ENCODE measurements around the gene UCK2.

UCK2 gene

DNA sequence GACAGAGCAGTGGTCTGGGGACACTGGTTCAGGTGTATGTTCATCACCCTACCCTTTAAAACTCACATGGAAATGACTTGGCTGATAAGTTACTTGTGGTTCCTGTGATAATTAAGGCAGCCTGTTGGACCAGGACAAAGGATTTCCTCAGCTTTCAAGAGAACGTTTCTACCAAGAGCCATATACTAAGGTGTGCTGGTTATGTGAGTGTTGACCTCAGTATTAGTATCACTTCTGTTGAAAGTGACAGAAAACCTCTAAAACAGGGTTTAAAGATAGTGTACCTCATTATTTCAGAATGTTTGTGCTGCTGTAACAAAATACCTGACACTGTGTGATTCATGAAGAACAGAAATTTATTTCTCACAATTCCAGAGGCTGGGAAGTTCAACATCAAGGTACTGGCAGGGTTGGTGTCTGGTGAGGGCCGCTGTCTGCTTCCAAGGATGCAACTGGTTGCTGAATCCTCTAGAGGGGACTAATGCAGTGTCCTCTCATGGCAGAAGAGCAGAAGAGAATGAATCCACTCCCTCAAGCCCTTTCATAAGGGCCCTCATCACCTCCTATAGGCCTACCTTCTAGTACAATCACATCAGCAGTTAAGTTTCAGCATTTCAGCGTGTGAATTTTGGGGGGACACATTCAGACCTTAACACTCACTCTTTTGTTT is 54.9 kb downstream of the UCK2 start:
- DNase-seq (ENCODE audit: extremely low read depth, low read depth), result no peak
- TF ChIP-seq, protein P1, sequence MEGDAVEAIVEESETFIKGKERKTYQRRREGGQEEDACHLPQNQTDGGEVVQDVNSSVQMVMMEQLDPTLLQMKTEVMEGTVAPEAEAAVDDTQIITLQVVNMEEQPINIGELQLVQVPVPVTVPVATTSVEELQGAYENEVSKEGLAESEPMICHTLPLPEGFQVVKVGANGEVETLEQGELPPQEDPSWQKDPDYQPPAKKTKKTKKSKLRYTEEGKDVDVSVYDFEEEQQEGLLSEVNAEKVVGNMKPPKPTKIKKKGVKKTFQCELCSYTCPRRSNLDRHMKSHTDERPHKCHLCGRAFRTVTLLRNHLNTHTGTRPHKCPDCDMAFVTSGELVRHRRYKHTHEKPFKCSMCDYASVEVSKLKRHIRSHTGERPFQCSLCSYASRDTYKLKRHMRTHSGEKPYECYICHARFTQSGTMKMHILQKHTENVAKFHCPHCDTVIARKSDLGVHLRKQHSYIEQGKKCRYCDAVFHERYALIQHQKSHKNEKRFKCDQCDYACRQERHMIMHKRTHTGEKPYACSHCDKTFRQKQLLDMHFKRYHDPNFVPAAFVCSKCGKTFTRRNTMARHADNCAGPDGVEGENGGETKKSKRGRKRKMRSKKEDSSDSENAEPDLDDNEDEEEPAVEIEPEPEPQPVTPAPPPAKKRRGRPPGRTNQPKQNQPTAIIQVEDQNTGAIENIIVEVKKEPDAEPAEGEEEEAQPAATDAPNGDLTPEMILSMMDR (IDR thresholded peaks at IDR 0.05; ENCODE audit: low read depth, low read length, missing control alignments), result no peak
- no peak overlapping the region for H3K4me3 ChIP-seq (replicated peaks; ENCODE audit: low read depth, low read length)

- no peak for DNase-seq (ENCODE audit: extremely low read depth, low read depth)
- H3K4me3 ChIP-seq (replicated peaks; ENCODE audit: low read depth, low read length), result no peak overlapping the region
- TF ChIP-seq, protein P1 (IDR thresholded peaks at IDR 0.05; ENCODE audit: low read depth, low read length, missing control alignments), result no peak
Measured at GRCh38 chr1:165883056-165883455, 55.6 kb downstream of the UCK2 start.

- H3K4me3 ChIP-seq (replicated peaks; ENCODE audit: low read depth, low read length), result no peak overlapping the region
- TF ChIP-seq, protein P1 (IDR thresholded peaks at IDR 0.05; ENCODE audit: low read depth, low read length, missing control alignments), result no peak
- no peak for DNase-seq (ENCODE audit: extremely low read depth, low read depth)
Measured at GRCh38 chr1:165884009-165884689, 56.7 kb downstream of the UCK2 start.

DNA sequence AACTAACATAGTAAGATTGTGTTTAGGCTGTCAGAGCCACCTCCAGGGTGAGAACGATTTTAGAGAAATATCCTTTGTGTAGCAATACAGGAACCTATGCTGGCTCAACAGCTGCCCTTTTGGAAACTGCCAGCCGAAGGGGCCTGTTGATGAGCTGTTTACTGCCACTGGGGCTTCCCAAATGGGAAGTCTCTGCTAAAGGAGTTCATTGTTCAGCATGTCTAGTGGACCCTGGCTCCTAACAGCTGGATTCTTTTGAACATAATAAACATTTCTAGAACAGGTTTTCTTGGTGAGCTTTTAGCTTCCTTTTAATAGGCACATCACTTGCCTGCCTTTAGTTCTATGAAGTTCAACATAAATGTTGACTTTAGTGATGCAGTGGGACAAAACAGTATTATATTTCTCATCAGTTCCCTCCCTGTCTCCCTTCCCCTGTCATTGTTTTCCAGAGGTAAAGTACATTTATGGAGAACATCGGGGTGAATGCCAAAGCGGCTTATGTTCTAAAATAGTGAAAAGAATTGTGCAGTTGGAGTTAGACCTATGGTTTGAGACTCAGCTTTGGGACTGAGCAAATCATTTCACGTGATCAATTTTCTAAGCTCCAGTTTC is 57.4 kb downstream of the UCK2 start:
- DNase-seq (ENCODE audit: extremely low read depth, low read depth), result no peak
- TF ChIP-seq, protein P1 (IDR thresholded peaks at IDR 0.05; ENCODE audit: low read depth, low read length, missing control alignments), result no peak
- no peak overlapping the region for H3K4me3 ChIP-seq (replicated peaks; ENCODE audit: low read depth, low read length)

GRCh38 chr1:165885305-165885694 is 57.9 kb downstream of the UCK2 start:
- TF ChIP-seq, protein P1 (IDR thresholded peaks at IDR 0.05; ENCODE audit: low read depth, low read length, missing control alignments), result no peak
- H3K4me3 ChIP-seq (replicated peaks; ENCODE audit: low read depth, low read length), result no peak overlapping the region
- DNase-seq (ENCODE audit: extremely low read depth, low read depth), result no peak

DNA sequence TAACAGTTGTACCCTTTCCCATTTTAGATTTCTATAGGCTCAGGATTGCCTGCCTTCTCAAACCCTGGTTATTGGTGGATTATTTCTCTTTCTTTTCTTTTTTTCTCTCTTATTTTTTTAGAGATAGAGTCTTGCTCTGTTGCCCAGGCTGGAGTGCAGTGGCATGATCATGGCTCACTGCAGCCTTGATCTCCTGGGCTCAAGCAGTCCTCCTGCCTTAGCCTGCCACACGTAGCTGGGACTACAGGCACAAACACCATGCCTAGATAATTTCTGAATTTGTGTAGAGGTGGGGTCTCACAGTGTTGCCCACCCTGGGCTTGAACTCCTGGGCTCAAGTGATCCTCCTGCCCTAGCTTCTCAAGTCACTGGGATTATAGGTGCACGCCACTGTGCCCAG is 58.8 kb downstream of the UCK2 start:
- TF ChIP-seq, protein P1 (IDR thresholded peaks at IDR 0.05; ENCODE audit: low read depth, low read length, missing control alignments), result no peak
- no peak overlapping the region for H3K4me3 ChIP-seq (replicated peaks; ENCODE audit: low read depth, low read length)
- no peak for DNase-seq (ENCODE audit: extremely low read depth, low read depth)
